ENCODE data around the gene PPIE.

- TF ChIP-seq CTCF (IDR thresholded peaks at IDR 0.05; ENCODE audit: low read depth, low read length) (peak; percentile 71), MAX (IDR thresholded peaks at IDR 0.05; ENCODE audit: low read depth, low read length) (no peak), POLR2A (IDR thresholded peaks at IDR 0.05; ENCODE audit: extremely low read depth, insufficient read length) (no peak), MYC (IDR thresholded peaks at IDR 0.05; ENCODE audit: low read depth, low read length) (no peak)
These were observed 61.2 kb downstream of the PPIE start for GRCh38 chr1:39799770-39800470.

All from NB4 (cell line).